Heart right ventricle (tissue), 16 donors: Measurements from ENCODE around the gene LRIG1. TPM values are rescaled to one million over a fixed set of nuclear protein-coding genes. Genes with fewer than 3 reads are reported as not detected.

Experiments used
- ATAC-seq, 8 donors: fragments of 200-7000 bp; cut with Tn5 transposase; one replicate each; pipeline ENCODE4 v1.9.1; 2020; ENCODE audit warnings: mild to moderate bottlenecking in 8 of 8, moderate library complexity in 8 of 8, moderate number of reproducible peaks in 1 of 8
- DNase-seq, 2 donors: peaks; one replicate each; pipeline ENCODE4 v3.0.0-alpha.2; 2020
- H3K27ac ChIP-seq, 10 donors: fragments of 200-600 bp; sonication (generic) in 2 of 10; one replicate each; pipeline versions ENCODE4 v1.5.0 to v1.8.0; 2020 to 2022; ENCODE audit warnings: mild to moderate bottlenecking in 3 of 10
- H3K27me3 ChIP-seq, 7 donors: fragments of 200-600 bp; one replicate each; pipeline ENCODE4 v1.8.0; 2021 to 2022; ENCODE audit warnings: mild to moderate bottlenecking in 2 of 7
- H3K36me3 ChIP-seq, 9 donors: fragments of 200-600 bp; sonication (generic) in 1 of 9; one replicate each; pipeline versions ENCODE4 v1.5.0 to v1.8.0; 2020 to 2022; ENCODE audit warnings: mild to moderate bottlenecking in 2 of 9
- H3K4me1 ChIP-seq, 9 donors: fragments of 200-600 bp; sonication (generic) in 1 of 9; one replicate each; pipeline versions ENCODE4 v1.5.0 to v1.8.0; 2020 to 2022; ENCODE audit warnings: mild to moderate bottlenecking in 4 of 9
- H3K4me3 ChIP-seq, 10 donors: fragments of 200-600 bp; sonication (generic) in 2 of 10; one replicate each; pipeline versions ENCODE4 v1.5.0 to v1.8.0; 2020 to 2022; ENCODE audit warnings: mild to moderate bottlenecking in 7 of 10, moderate library complexity in 2 of 10
- H3K9me3 ChIP-seq, 11 donors: fragments of 200-600 bp in 10 of 11; sonication (generic) in 2 of 11; one replicate each; pipeline versions ENCODE4 v1.5.0 to v1.8.0; 2013 to 2022; ENCODE audit warnings: mild to moderate bottlenecking in 2 of 11, control low read depth in 1 of 11, moderate library complexity in 1 of 11
- WGBS, 2 donors: extraction: QIAGEN DNeasy Blood & Tissue Kit; methylation state at CpG; one replicate each; pipeline ENCODE4 v1.1.7; 2013; ENCODE audit warnings: inconsistent platforms in 1 of 2; 5-methylcytosine and 5-hydroxymethylcytosine counted together
- intact Hi-C, 10 donors: fragments of 100-400 bp; cut with DNase I; formaldehyde crosslinking; loops; one replicate each; pipeline versions ENCODE4 v1.11.1 to v1.14.2; 2022
- polyA plus RNA-seq, 2 donors: library from polyadenylated mRNA; stranded (reverse); fragments of 200-250 nt; gene quantifications; one replicate each; pipeline ENCODE4 v1.2.3, GENCODE V29; 2013
- total RNA-seq, 10 donors: library from RNA; stranded (reverse); fragmentation: NEBNext Ultra II Directional in 3 of 10; extraction: Animal tissue kit (Norgen Biotek cat#: 25700) in 3 of 10; gene quantifications; one replicate each; pipeline versions ENCODE4 v1.2.1 to v1.2.4, GENCODE V29; 2021 to 2023
- TF ChIP-seq, protein P1 (sequence below), 9 donors: fragments of 200-600 bp; sonication (generic) in 2 of 9; IDR thresholded peaks; one replicate each; pipeline versions ENCODE4 v1.5.0 to v1.8.0; 2021 to 2022; ENCODE audit warnings: antibody characterized with exemption in 9 of 9, mild to moderate bottlenecking in 5 of 9, moderate library complexity in 1 of 9
- donor health status: Arrhythmogenic right ventricular cardiomyopathy.
- donor health status: ischemic (EF 13 %, LVEDD 7.1; RV severe dilation, severe dysfunction).
- donor health status: healthy with polysubstance abuse.
- donor health status: DM: no; HTN: yes; CAD: no.
- donor health status: DM: no; HTN: no; CAD: no.
- donor health status: ischemic (EF 25% LVEDD 6.9; RV normal size, moderate dysfunction).
- donor health status: ischemic (EF 25% LVEDD 5.7; RV mildly dilated, moderate dysfunction).
- donor health status: healthy.
- donor health status: DM: yes; HTN: yes; CAD: no.
- donor health status: Ischemic cardiomyopathy.
- donor health status: ischemic (EF 35%, LVEDD 5.7; RV mildly dilated, moderate dysfunction).
- donor health status: nonischemic (EF 11% LVEDD 7.7; RV severe dilation, severe dysfunction).
- donor health status: DM: yes; HTN: yes; CAD: no.
- donor health status: PGD.
- donor health status: ischemic (EF 29% LVEDD 5.4; RV normal size, mild dysfunction).
- donor health status: nonischemic (EF 23%, LVEDD 6.1; RV moderate dilation, normal function).

LRIG1 gene
- total and polyA plus RNA-seq, 12 donors = 23.8 to 109 (median 94.2) TPM

DNA sequence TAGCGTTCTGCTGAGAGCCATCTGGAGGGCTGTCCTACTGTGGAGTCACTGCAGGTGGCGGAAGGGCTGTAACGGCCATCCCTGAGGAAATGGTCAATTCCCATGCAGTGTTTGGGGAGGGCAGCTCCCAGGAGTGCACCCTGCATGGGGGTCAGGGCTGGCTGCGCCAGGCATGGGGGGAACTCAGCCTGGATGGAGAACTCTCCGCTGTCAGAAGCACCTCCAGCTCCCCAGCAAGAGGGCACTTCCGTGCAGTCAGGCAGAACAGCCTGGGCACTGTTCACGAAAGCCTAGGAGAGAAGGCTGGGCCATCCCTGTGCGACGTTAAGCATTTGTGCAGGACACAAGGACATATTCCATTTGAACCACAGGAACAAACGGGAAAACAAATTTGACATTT is 105.2 kb downstream of the LRIG1 start:
- H3K9me3 ChIP-seq = no peaks in the 10 kb centered on the region
- no peak for ATAC-seq
- no peak for DNase-seq
- TF ChIP-seq, protein P1, sequence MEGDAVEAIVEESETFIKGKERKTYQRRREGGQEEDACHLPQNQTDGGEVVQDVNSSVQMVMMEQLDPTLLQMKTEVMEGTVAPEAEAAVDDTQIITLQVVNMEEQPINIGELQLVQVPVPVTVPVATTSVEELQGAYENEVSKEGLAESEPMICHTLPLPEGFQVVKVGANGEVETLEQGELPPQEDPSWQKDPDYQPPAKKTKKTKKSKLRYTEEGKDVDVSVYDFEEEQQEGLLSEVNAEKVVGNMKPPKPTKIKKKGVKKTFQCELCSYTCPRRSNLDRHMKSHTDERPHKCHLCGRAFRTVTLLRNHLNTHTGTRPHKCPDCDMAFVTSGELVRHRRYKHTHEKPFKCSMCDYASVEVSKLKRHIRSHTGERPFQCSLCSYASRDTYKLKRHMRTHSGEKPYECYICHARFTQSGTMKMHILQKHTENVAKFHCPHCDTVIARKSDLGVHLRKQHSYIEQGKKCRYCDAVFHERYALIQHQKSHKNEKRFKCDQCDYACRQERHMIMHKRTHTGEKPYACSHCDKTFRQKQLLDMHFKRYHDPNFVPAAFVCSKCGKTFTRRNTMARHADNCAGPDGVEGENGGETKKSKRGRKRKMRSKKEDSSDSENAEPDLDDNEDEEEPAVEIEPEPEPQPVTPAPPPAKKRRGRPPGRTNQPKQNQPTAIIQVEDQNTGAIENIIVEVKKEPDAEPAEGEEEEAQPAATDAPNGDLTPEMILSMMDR (IDR thresholded peaks at IDR 0.05) = no peak
- H3K36me3 ChIP-seq = peaks cover 0 to 95% (median 36%) of the 10 kb centered on the region in 9 donors
- 94 to 95% methylated on average over 10 of the region's 10 CpGs for WGBS, 2 donors
- peaks cover 5 to 60% (median 35%) of the 10 kb centered on the region in 9 donors for H3K4me1 ChIP-seq
- no peak overlapping the region for H3K4me3 ChIP-seq
- peak overlapping the region in 2 of 10 donors; percentile 44 to 73 for H3K27ac ChIP-seq
- H3K27me3 ChIP-seq = no peaks in the 10 kb centered on the region
- intact Hi-C loops = no loop called here

DNA sequence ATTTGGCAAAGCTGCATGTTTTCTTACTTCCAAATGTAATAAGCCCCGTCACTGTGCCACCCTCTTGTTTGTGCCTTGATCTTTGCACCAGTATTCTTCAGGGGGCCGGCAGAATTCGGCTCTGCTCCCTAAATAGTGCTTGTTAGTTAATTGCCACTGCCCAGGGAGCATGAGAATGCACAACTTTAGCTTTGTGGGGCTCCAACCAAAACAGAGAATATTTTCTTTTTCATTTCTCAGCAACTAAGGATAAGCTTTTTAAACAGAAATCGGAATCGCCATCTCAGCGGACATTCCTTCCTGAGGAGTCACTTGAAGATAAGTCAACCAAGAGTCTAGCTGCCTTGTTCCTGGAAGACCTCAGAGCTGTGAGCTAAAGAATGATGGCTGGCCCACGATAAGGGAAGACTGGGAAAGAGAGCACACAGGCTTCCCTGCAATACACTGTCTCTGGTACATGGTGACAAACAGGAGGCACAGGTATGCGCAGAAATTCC is 106.0 kb downstream of the LRIG1 start:
- ATAC-seq = peak in 4 of 8 donors; percentile 16 to 41 (median 26)
- Histone ChIP-seq H3K9me3 (no peaks in the 10 kb centered on the region), H3K27ac (peak overlapping the region in 7 of 10 donors; percentile 1 to 73 (median 44)), H3K4me1 (peaks cover 5 to 57% (median 34%) of the 10 kb centered on the region in 9 donors), H3K4me3 (no peak overlapping the region), H3K27me3 (no peaks in the 10 kb centered on the region), H3K36me3 (peaks cover 0 to 99% (median 36%) of the 10 kb centered on the region in 9 donors)
- intact Hi-C loops = no loop called here
- no peak for DNase-seq
- 70 to 73% methylated on average over 8 of the region's 8 CpGs for WGBS, 2 donors
- TF ChIP-seq, protein P1 (IDR thresholded peaks at IDR 0.05) = no peak

DNA sequence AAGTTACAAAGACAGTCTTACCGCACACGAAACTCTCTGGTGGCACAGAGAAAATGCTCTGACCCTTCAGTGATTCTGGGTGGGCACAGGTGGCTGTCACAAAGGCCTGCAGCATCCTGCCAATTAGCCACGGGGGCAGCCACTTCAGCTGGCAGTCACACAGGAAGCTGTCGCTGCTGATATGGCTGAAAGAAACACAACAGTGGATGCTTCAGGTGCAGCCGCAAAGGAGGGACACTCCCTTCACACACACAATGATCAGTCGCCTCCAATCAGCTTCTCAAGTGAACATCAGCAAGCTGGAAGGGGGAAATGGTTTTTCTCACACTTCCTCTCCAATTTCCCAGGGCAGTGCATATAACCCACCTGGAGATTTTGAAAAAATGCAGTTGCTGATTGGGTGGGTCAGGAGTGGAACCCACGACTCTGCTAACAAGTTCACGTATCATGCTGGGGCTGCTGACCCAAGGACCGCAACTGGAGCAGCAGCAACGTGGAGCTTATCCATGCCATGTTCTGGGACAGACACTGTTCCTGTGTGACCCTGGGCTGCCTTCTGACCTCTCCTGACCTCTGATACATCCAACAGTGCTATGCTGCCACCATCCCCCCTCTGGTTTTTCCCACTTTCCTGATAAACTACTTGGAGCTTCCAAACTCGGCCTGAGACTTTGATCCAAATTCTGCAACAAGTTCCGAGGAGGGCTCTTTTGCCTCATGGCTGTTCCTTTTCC is 106.6 kb downstream of the LRIG1 start:
- TF ChIP-seq, protein P1 (IDR thresholded peaks at IDR 0.05) = no peak
- Histone ChIP-seq H3K27ac (peak overlapping the region in 8 of 10 donors; percentile 23 to 73 (median 45)), H3K36me3 (peaks cover 0 to 97% (median 32%) of the 10 kb centered on the region in 9 donors), H3K4me1 (peaks cover 5 to 57% (median 34%) of the 10 kb centered on the region in 9 donors), H3K9me3 (no peaks in the 10 kb centered on the region), H3K27me3 (no peaks in the 10 kb centered on the region), H3K4me3 (peak overlapping the region in 1 of 10 donors; percentile 16)
- WGBS, 2 donors = 57 to 58% methylated on average over 12 of the region's 12 CpGs
- DNase-seq (no peak), ATAC-seq (peak in 3 of 8 donors; percentile 2 to 27 (median 27))
- intact Hi-C loops = no loop called here

DNA sequence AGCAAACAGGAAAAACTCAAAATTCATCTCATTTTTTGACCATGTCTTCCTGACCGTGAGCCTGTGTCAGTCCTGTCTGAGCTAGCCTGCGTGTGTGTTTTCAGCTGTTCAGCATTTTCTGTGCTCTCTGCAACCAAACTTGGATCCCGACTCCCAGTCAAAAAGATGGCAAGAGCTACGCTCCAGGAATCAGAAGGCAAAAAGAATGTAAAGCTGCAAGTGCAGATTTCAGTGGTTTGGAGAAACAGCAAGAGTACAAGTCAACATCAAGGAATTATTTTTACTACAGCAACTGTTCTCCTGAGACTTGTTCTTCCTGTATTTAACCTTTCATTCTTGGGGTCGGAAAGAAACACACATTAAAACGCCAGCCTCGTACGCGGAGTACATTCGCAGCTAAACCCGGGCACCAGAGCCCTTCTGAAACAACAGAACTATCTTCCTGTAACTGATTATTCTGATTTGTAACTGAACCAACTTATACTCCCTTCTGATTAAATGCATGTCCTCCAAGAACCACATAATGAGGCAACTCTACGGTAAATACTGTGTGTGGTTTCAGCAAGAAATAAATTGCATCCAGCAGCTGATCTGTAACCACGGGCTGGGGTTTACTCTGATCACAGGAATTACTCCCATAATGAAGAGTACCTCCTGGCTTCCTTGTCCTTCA is 107.4 kb downstream of the LRIG1 start:
- Histone ChIP-seq H3K27me3 (no peaks in the 10 kb centered on the region), H3K4me1 (peaks cover 5 to 57% (median 34%) of the 10 kb centered on the region in 9 donors), H3K9me3 (no peaks in the 10 kb centered on the region), H3K27ac (peak overlapping the region in 9 of 10 donors; percentile 23 to 73 (median 49)), H3K4me3 (peak overlapping the region in 1 of 10 donors; percentile 16), H3K36me3 (peaks cover 0 to 96% (median 26%) of the 10 kb centered on the region in 9 donors)
- intact Hi-C loops = no loop called here
- TF ChIP-seq, protein P1 (IDR thresholded peaks at IDR 0.05) = no peak
- 51 to 62% methylated on average over 13 of the region's 13 CpGs for WGBS, 2 donors
- ATAC-seq = peak in 5 of 8 donors; percentile 32 to 50 (median 47)
- no peak for DNase-seq
